Measurements from ENCODE around the gene PRSS21.

- TF ChIP-seq CTCF (IDR thresholded peaks at IDR 0.05; ENCODE audit: low read depth, low read length, missing input control): no peak
- TF ChIP-seq MAX (IDR thresholded peaks at IDR 0.05): no peak
- no peak for TF ChIP-seq TAF1 (conservative IDR thresholded peaks at IDR 0.05)
Observed at GRCh38 chr16:2852731-2853507, 35.9 kb downstream of the PRSS21 start.

Measured in liver (tissue), 3 donors.